K562 (cell line): ENCODE measurements around the gene ZNF219. TPM values are rescaled to one million over a fixed set of nuclear protein-coding genes. Genes with fewer than 3 reads are reported as not detected.

Experiments used
- ATAC-seq: fragments of 200-7000 bp; cut with Tn5 transposase; 3 replicates; pipeline ENCODE4 v1.9.1; 2020; ENCODE audit warnings: moderate library complexity
- BruUV-seq: library from RNA; stranded (reverse); fragments of 400-500 nt; replicated peaks from 2 replicates; lab custom pipeline; 2021; lab: Mats Ljungman, UMichigan
- CTCF ChIA-PET: fragments of 300-600 bp; formaldehyde crosslinking; extraction: SDS; loops from one replicate; lab custom pipeline; 2021; ENCODE audit warnings: low intra/inter-chr PET ratio; lab: Yijun Ruan, JAX
- POLR2A ChIA-PET: fragments of 300-600, 350-650 bp; sonication (Branson Sonifier 250); formaldehyde crosslinking; extraction: SDS; loops from one replicate; lab custom pipeline; 2021; ENCODE audit warnings: antibody characterized with exemption, inconsistent platforms; lab: Yijun Ruan, JAX
- DNase-seq, 4 experiments: peaks; one replicate each; pipeline versions ENCODE4 v3.0.0 to v3.0.0-alpha.2; 2011 to 2018; ENCODE audit warnings: low spot score in 3 of 4, mixed read lengths in 3 of 4; ENCODE audit errors: extremely low read depth in 1 of 4
- FAIRE-seq: peaks from 2 replicates; lab custom pipeline; 2011; peaks lifted over from hg19 to GRCh38; lab: Jason Lieb, UNC
- H2AFZ ChIP-seq: 2 replicates; pipeline ENCODE4 v1.6.0; 2011; ENCODE audit warnings: low read depth, low read length, control low read depth, inconsistent platforms
- H3K27ac ChIP-seq: fragments of 200-600 bp; 3 replicates; pipeline ENCODE4 v1.8.0; 2011; ENCODE audit warnings: low read depth, mild to moderate bottlenecking, control low read depth, inconsistent platforms, low read length, moderate library complexity, mixed read lengths; ENCODE audit errors: extremely low read depth
- H3K27me3 ChIP-seq, 2 experiments: fragments of 300-600 bp in 1 of 2; 2 replicates in 1 of 2; 3 replicates in 1 of 2; pipeline versions ENCODE4 v1.6.0 to v1.8.0; 2011; ENCODE audit warnings: inconsistent platforms in 2 of 2, low read length in 2 of 2, mild to moderate bottlenecking in 1 of 2, mixed read lengths in 1 of 2, moderate library complexity in 1 of 2; ENCODE audit not compliant: control insufficient read depth in 2 of 2, insufficient read depth in 2 of 2
- H3K36me3 ChIP-seq: fragments of 300-600 bp; 3 replicates; pipeline ENCODE4 v1.8.0; 2011; ENCODE audit warnings: mild to moderate bottlenecking, low read length, inconsistent platforms; ENCODE audit not compliant: control insufficient read depth, insufficient read depth
- H3K4me1 ChIP-seq, 2 experiments: fragments of 200-600 bp in 1 of 2; replicated peaks in 1 of 2; 2 replicates in 1 of 2; 3 replicates in 1 of 2; pipeline versions ENCODE4 v1.5.1 to v1.8.0; 2011; ENCODE audit warnings: inconsistent platforms in 2 of 2, low read length in 2 of 2, mild to moderate bottlenecking in 1 of 2, mixed read lengths in 1 of 2, moderate library complexity in 1 of 2; ENCODE audit not compliant: control insufficient read depth in 2 of 2, insufficient read depth in 2 of 2
- H3K4me2 ChIP-seq: 2 replicates; pipeline ENCODE4 v1.6.1; 2011; ENCODE audit warnings: low read length, control low read depth, inconsistent platforms, mixed read lengths; ENCODE audit not compliant: insufficient read depth
- H3K4me3 ChIP-seq: fragments of 200-600 bp; sonication (generic), shearing (Covaris generic); 2 replicates; pipeline ENCODE4 v1.5.1; 2016; ENCODE audit warnings: control low read depth, inconsistent platforms
- H3K79me2 ChIP-seq: fragments of 200-600 bp; 3 replicates; pipeline ENCODE4 v1.8.0; 2011; ENCODE audit warnings: low read length, inconsistent platforms; ENCODE audit not compliant: control insufficient read depth, insufficient read depth
- H3K9ac ChIP-seq, 2 experiments: 2 replicates each; pipeline versions ENCODE4 v1.6.0 to v1.6.1; 2011; ENCODE audit warnings: low read depth in 2 of 2, low read length in 2 of 2, control low read depth in 1 of 2, inconsistent platforms in 1 of 2, mild to moderate bottlenecking in 1 of 2, mixed read lengths in 1 of 2; ENCODE audit not compliant: insufficient read depth in 1 of 2
- H3K9me1 ChIP-seq: one replicate; pipeline ENCODE4 v1.6.0; 2011; ENCODE audit warnings: inconsistent platforms, mild to moderate bottlenecking, low read length, moderate library complexity; ENCODE audit not compliant: control insufficient read depth, insufficient read depth
- H3K9me3 ChIP-seq: replicated peaks from 2 replicates; pipeline ENCODE4 v1.5.1; 2011; ENCODE audit warnings: low read depth, low read length, inconsistent platforms; ENCODE audit not compliant: control insufficient read depth, insufficient read depth
- H4K20me1 ChIP-seq: replicated peaks from 2 replicates; pipeline ENCODE4 v1.6.1; 2011; ENCODE audit warnings: low read length, inconsistent platforms, mixed read lengths; ENCODE audit not compliant: control insufficient read depth, insufficient read depth
- HNRNPL ChIP-seq: fragments of 200-400 bp; formaldehyde crosslinking; IDR thresholded peaks from 2 replicates; pipeline ENCODE4 v1.6.1; 2017; ENCODE audit warnings: low read depth, mild to moderate bottlenecking, low read length
- KAT7 ChIP-seq: sonication (generic); formaldehyde crosslinking; IDR thresholded peaks from 2 replicates; pipeline ENCODE4 v1.8.0; 2022; ENCODE audit warnings: missing genetic modification reagents, mild to moderate bottlenecking, borderline replicate concordance
- KLF1 ChIP-seq: fragments of 450-650 bp; IDR thresholded peaks from 2 replicates; pipeline ENCODE4 v1.6.1; 2016; ENCODE audit warnings: missing genetic modification characterization, missing compliant biosample characterization
- STAT5A ChIP-seq: IDR thresholded peaks from 2 replicates; pipeline ENCODE4 v1.6.1; 2012; ENCODE audit warnings: low read length, inconsistent platforms, borderline replicate concordance
- ZNF589 ChIP-seq: fragments of 200-800 bp; sonication (Bioruptor generic); IDR thresholded peaks from 2 replicates; pipeline ENCODE4 v1.6.1; 2016; ENCODE audit warnings: low read depth, missing genetic modification characterization, missing compliant biosample characterization
- WGBS: fragments of 100-300 bp; shearing (Covaris generic); methylation state at CpG from one replicate; pipeline ENCODE4 v1.1.6; 2016; ENCODE audit warnings: low coverage, mixed read lengths; ENCODE audit not compliant: insufficient coverage; ENCODE audit errors: missing lambda C conversion rate; 5-methylcytosine and 5-hydroxymethylcytosine counted together
- in situ Hi-C: fragments of 300-500 bp; cut with MboI; formaldehyde crosslinking; loops from 4 replicates; pipeline ENCODE4 v1.15.0; 2018; ENCODE audit warnings: inconsistent platforms, mixed read lengths
- intact Hi-C: fragments of 100-400 bp; cut with micrococcal nuclease; formaldehyde crosslinking; loops from 2 replicates; pipeline ENCODE4 v1.14.2; 2022
- polyA plus RNA-seq, 8 experiments: library from polyadenylated mRNA; depleted of rRNA in 4 of 8; stranded (reverse) in 5 of 8; unstranded in 3 of 8; fragments of >200 nt; fragmentation: Nextera tagmentation in 2 of 8; fragmentation: Illumina TruSeq in 1 of 8; extraction: Ambion mirVana in 2 of 8; extraction: Trizol in 1 of 8; gene quantifications; 2 replicates each; pipeline versions ENCODE4 v1.2.1 to v1.2.3, GENCODE V29; 2011 to 2014; ENCODE audit warnings: inconsistent platforms in 1 of 8, missing spikeins in 1 of 8
- total RNA-seq, 7 experiments: library from RNA; depleted of rRNA in 6 of 7; stranded (reverse); fragments of >200 nt in 6 of 7; fragmentation: Illumina TruSeq in 2 of 7; extraction: Trizol in 2 of 7; gene quantifications; 2 replicates each; pipeline versions ENCODE4 v1.2.1 to v1.2.3, GENCODE V29; 2011 to 2021; ENCODE audit warnings: low replicate concordance in 1 of 7
- TF ChIP-seq, protein P1 (sequence below): fragments of 450-650 bp; formaldehyde crosslinking; IDR thresholded peaks from 2 replicates; pipeline ENCODE4 v1.4.0; 2022; ENCODE audit warnings: mild to moderate bottlenecking, moderate library complexity
- TF ChIP-seq, protein P2 (sequence below), 2 experiments: IDR thresholded peaks; 2 replicates each; pipeline ENCODE4 v1.6.1; 2011; ENCODE audit warnings: borderline replicate concordance in 1 of 2, control low read depth in 1 of 2, low read depth in 1 of 2, low read length in 1 of 2, mild to moderate bottlenecking in 1 of 2, mixed read lengths in 1 of 2, moderate library complexity in 1 of 2; ENCODE audit not compliant: insufficient read depth in 1 of 2, insufficient read length in 1 of 2, poor library complexity in 1 of 2, severe bottlenecking in 1 of 2; ENCODE audit errors: extremely low read depth in 1 of 2

The ZNF219 gene
- total and polyA plus RNA-seq, 9 of the 15 experiments (the other 6 are each of a cell fraction or from before 2014, with no cell fraction given): 0.29 to 10.6 (median 2.8) TPM

DNA sequence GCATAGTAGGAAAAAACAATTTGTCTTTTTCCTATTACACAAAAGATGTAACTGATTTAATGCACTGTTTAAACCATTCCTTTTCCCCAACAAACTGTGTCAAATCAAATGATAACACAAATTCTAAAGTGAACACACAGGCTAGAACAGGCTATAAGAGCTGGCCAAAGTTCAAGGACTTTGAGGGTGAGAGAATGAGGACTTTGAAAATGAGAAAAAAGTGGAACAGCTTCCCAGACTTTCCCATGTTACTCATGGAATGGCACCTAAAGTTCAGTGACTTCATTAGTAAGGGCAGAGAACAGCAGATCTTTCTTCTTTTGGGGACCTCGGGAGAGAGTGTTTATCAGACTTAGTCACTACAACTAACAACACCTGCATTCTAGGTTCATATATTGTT is 25.0 kb upstream of the ZNF219 start (continued):
- TF ChIP-seq, protein P1, sequence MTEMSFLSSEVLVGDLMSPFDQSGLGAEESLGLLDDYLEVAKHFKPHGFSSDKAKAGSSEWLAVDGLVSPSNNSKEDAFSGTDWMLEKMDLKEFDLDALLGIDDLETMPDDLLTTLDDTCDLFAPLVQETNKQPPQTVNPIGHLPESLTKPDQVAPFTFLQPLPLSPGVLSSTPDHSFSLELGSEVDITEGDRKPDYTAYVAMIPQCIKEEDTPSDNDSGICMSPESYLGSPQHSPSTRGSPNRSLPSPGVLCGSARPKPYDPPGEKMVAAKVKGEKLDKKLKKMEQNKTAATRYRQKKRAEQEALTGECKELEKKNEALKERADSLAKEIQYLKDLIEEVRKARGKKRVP (CRISPR knock-in tag): no peak
- no peak for TF ChIP-seq STAT5A

DNA sequence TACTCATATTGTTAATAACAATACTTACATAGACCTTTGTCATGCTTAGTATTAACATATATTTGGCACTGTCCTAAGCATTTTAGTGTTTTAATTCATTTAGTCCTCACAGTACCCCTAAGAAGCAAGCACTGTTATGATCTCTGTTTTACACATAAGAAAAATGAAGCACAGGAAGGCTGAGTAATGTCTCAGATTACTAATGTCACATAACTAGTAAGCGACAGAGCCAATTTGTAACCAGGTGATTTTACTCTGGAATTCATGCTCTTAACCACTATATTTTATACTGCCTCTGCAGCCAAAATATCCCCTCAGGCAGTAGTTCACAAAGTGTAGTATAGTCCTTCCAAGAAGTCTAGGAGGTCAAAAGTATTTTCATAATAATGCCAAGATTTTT is 22.7 kb upstream of the ZNF219 start:
- TF ChIP-seq, protein P2, sequence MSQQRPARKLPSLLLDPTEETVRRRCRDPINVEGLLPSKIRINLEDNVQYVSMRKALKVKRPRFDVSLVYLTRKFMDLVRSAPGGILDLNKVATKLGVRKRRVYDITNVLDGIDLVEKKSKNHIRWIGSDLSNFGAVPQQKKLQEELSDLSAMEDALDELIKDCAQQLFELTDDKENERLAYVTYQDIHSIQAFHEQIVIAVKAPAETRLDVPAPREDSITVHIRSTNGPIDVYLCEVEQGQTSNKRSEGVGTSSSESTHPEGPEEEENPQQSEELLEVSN (IDR thresholded peaks at IDR 0.05; ENCODE audit: borderline replicate concordance in 1 of 2, extremely low read depth in 1 of 2, insufficient read depth in 1 of 2, insufficient read length in 1 of 2, low read depth in 1 of 2, low read length in 1 of 2, poor library complexity in 1 of 2, severe bottlenecking in 1 of 2): no peak
- TF ChIP-seq KAT7: no peak
- no peak for TF ChIP-seq HNRNPL
- TF ChIP-seq ZNF589 (CRISPR knock-in tag): no peak
- TF ChIP-seq KLF1 (tag): no peak
- H3K4me1 ChIP-seq: no peaks in the 10 kb centered on the region; a peak in 1 of 5 replicates
- intact Hi-C loops (no loop called here), in situ Hi-C loops (no loop called here)
- no peaks in the 10 kb centered on the region for H3K9me3 ChIP-seq
- H2AFZ ChIP-seq: no peak overlapping the region
- H3K27ac ChIP-seq: no peak overlapping the region
- ChIA-PET POLR2A (no interaction called here), CTCF (no interaction called here)
- H3K4me3 ChIP-seq: no peak overlapping the region
- H3K36me3 ChIP-seq: no peaks in the 10 kb centered on the region
- H3K27me3 ChIP-seq: no peaks in the 10 kb centered on the region
- 33% methylated on average over 1 of the region's 1 CpG for WGBS
- no peak overlapping the region for H3K4me2 ChIP-seq
- DNase-seq: no peak
- no peaks in the 10 kb centered on the region for H4K20me1 ChIP-seq
- no peak for ATAC-seq
- H3K9me1 ChIP-seq: no peaks in the 10 kb centered on the region
- no peak for FAIRE-seq
- no TSS peak for BruUV-seq
- H3K9ac ChIP-seq: no peak overlapping the region
- H3K79me2 ChIP-seq: no peaks in the 10 kb centered on the region
